Measurements from ENCODE around the gene GREB1L. TPM values are rescaled to one million over a fixed set of nuclear protein-coding genes. Genes with fewer than 3 reads are reported as not detected.

Gene GREB1L
- polyA plus RNA-seq, 1 donor from 2014 or later = 23.3 TPM

DNA sequence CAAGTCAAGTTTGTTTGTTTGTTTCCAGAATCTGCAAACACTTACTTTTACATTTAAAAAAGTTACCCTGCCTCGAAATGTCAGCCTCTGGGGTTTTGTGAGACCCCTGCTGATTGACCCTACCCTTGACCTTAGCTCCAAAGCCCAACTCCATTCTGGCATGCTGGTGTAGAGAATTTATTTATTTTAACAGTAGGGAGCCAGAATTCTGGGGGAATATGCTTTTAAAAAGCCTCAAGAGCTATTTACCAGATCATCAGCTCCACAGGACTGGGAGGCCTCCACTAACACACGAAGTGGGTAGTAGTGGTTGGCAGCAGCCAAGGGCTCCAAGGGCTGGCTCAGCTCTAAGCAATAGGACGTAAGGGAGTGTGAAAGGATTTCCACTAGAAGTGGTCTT is 23.2 kb upstream of the GREB1L start:
- Histone ChIP-seq H3K27me3 (ENCODE audit: insufficient read depth, low read depth, low read length) (no peaks in the 10 kb centered on the region), H3K9me3 (ENCODE audit: low read length) (no peaks in the 10 kb centered on the region), H3K79me2 (replicated peaks; ENCODE audit: insufficient read depth, low read length) (no peaks in the 10 kb centered on the region), H2AFZ (ENCODE audit: low read depth, low read length) (no peak overlapping the region), H3K36me3 (ENCODE audit: insufficient read depth, low read length) (no peaks in the 10 kb centered on the region), H4K20me1 (ENCODE audit: insufficient read depth) (no peaks in the 10 kb centered on the region), H3K4me3 (ENCODE audit: low read length) (no peak overlapping the region), H3K9me2 (ENCODE audit: insufficient read depth, low read length) (no peaks in the 10 kb centered on the region), H3K4me2 (ENCODE audit: low read length) (no peak overlapping the region), H3K9ac (ENCODE audit: low read length) (no peak overlapping the region), H3F3A (ENCODE audit: insufficient read depth, low read length, poor library complexity, severe bottlenecking) (no peaks in the 10 kb centered on the region), H3K27ac (ENCODE audit: low read length) (no peak overlapping the region)
- TF ChIP-seq, protein P1, sequence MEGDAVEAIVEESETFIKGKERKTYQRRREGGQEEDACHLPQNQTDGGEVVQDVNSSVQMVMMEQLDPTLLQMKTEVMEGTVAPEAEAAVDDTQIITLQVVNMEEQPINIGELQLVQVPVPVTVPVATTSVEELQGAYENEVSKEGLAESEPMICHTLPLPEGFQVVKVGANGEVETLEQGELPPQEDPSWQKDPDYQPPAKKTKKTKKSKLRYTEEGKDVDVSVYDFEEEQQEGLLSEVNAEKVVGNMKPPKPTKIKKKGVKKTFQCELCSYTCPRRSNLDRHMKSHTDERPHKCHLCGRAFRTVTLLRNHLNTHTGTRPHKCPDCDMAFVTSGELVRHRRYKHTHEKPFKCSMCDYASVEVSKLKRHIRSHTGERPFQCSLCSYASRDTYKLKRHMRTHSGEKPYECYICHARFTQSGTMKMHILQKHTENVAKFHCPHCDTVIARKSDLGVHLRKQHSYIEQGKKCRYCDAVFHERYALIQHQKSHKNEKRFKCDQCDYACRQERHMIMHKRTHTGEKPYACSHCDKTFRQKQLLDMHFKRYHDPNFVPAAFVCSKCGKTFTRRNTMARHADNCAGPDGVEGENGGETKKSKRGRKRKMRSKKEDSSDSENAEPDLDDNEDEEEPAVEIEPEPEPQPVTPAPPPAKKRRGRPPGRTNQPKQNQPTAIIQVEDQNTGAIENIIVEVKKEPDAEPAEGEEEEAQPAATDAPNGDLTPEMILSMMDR (IDR thresholded peaks at IDR 0.05; ENCODE audit: poor library complexity, severe bottlenecking) = no peak
- TF ChIP-seq MXI1 (conservative IDR thresholded peaks at IDR 0.05; ENCODE audit: poor library complexity, severe bottlenecking) = no peak
- TF ChIP-seq, protein P2, sequence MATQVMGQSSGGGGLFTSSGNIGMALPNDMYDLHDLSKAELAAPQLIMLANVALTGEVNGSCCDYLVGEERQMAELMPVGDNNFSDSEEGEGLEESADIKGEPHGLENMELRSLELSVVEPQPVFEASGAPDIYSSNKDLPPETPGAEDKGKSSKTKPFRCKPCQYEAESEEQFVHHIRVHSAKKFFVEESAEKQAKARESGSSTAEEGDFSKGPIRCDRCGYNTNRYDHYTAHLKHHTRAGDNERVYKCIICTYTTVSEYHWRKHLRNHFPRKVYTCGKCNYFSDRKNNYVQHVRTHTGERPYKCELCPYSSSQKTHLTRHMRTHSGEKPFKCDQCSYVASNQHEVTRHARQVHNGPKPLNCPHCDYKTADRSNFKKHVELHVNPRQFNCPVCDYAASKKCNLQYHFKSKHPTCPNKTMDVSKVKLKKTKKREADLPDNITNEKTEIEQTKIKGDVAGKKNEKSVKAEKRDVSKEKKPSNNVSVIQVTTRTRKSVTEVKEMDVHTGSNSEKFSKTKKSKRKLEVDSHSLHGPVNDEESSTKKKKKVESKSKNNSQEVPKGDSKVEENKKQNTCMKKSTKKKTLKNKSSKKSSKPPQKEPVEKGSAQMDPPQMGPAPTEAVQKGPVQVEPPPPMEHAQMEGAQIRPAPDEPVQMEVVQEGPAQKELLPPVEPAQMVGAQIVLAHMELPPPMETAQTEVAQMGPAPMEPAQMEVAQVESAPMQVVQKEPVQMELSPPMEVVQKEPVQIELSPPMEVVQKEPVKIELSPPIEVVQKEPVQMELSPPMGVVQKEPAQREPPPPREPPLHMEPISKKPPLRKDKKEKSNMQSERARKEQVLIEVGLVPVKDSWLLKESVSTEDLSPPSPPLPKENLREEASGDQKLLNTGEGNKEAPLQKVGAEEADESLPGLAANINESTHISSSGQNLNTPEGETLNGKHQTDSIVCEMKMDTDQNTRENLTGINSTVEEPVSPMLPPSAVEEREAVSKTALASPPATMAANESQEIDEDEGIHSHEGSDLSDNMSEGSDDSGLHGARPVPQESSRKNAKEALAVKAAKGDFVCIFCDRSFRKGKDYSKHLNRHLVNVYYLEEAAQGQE (IDR thresholded peaks at IDR 0.05; ENCODE audit: borderline replicate concordance) = no peak
- TF ChIP-seq TAF1 (IDR thresholded peaks at IDR 0.05; ENCODE audit: low read depth) = no peak
- TF ChIP-seq POLR2AphosphoS5 (IDR thresholded peaks at IDR 0.05) = no peak
- no peak for TF ChIP-seq EZH2 (IDR thresholded peaks at IDR 0.05; ENCODE audit: borderline replicate concordance, insufficient read depth, low read length, poor library complexity, severe bottlenecking)
- no peak for TF ChIP-seq EP300 (conservative IDR thresholded peaks at IDR 0.05; ENCODE audit: poor library complexity, severe bottlenecking)
- no peak for TF ChIP-seq RAD21 (conservative IDR thresholded peaks at IDR 0.05)
- TF ChIP-seq SMC3 (conservative IDR thresholded peaks at IDR 0.05; ENCODE audit: poor library complexity) = no peak

DNA sequence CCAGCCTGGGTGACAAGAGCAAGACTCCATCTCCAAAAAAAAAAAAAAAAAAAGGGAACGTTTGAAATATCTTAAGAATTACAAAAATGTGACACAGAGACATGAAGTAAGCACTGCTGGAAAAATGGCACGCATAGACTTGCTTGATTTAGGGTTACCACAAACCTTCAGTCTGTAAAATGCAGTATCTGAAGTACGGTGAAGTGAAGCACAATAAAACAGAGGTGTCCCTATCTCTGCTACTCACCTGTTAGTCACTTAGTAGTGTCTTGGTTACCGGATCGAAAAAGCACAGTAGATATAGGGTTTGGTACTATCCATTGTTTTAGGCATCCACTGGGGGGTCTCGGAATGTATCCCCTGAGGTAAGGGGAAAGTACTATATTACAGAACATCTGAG is 11.6 kb upstream of the GREB1L start:
- TF ChIP-seq EZH2 (IDR thresholded peaks at IDR 0.05; ENCODE audit: borderline replicate concordance, insufficient read depth, low read length, poor library complexity, severe bottlenecking) (no peak), EP300 (conservative IDR thresholded peaks at IDR 0.05; ENCODE audit: poor library complexity, severe bottlenecking) (no peak), SMC3 (conservative IDR thresholded peaks at IDR 0.05; ENCODE audit: poor library complexity) (no peak), TAF1 (IDR thresholded peaks at IDR 0.05; ENCODE audit: low read depth) (no peak), RAD21 (conservative IDR thresholded peaks at IDR 0.05) (no peak), POLR2AphosphoS5 (IDR thresholded peaks at IDR 0.05) (no peak), MXI1 (conservative IDR thresholded peaks at IDR 0.05; ENCODE audit: poor library complexity, severe bottlenecking) (no peak)
- TF ChIP-seq, protein P1 (IDR thresholded peaks at IDR 0.05; ENCODE audit: poor library complexity, severe bottlenecking) = no peak
- TF ChIP-seq, protein P2 (IDR thresholded peaks at IDR 0.05; ENCODE audit: borderline replicate concordance) = no peak
- Histone ChIP-seq H4K20me1 (ENCODE audit: insufficient read depth) (no peaks in the 10 kb centered on the region), H3F3A (ENCODE audit: insufficient read depth, low read length, poor library complexity, severe bottlenecking) (no peaks in the 10 kb centered on the region), H3K27me3 (ENCODE audit: insufficient read depth, low read depth, low read length) (no peaks in the 10 kb centered on the region), H3K9me2 (ENCODE audit: insufficient read depth, low read length) (no peaks in the 10 kb centered on the region), H3K4me2 (ENCODE audit: low read length) (no peak overlapping the region), H3K9ac (ENCODE audit: low read length) (no peak overlapping the region), H3K36me3 (ENCODE audit: insufficient read depth, low read length) (no peaks in the 10 kb centered on the region), H3K79me2 (replicated peaks; ENCODE audit: insufficient read depth, low read length) (no peaks in the 10 kb centered on the region), H3K4me3 (ENCODE audit: low read length) (no peak overlapping the region), H3K9me3 (ENCODE audit: low read length) (no peaks in the 10 kb centered on the region), H2AFZ (ENCODE audit: low read depth, low read length) (no peak overlapping the region), H3K27ac (ENCODE audit: low read length) (no peak overlapping the region)
